ENCODE data around the gene ELF2. TPM values are rescaled to one million over a fixed set of nuclear protein-coding genes. Genes with fewer than 3 reads are reported as not detected.
"Not testable (repeated sequence)": the region's sequence is repeated elsewhere in the genome, so short reads cannot be mapped to it uniquely, and the experiment has no call there.

The ELF2 gene
- total RNA-seq, 4 donors from 2014 or later = 58.1 to 76.6 (median 65.0) TPM

DNA sequence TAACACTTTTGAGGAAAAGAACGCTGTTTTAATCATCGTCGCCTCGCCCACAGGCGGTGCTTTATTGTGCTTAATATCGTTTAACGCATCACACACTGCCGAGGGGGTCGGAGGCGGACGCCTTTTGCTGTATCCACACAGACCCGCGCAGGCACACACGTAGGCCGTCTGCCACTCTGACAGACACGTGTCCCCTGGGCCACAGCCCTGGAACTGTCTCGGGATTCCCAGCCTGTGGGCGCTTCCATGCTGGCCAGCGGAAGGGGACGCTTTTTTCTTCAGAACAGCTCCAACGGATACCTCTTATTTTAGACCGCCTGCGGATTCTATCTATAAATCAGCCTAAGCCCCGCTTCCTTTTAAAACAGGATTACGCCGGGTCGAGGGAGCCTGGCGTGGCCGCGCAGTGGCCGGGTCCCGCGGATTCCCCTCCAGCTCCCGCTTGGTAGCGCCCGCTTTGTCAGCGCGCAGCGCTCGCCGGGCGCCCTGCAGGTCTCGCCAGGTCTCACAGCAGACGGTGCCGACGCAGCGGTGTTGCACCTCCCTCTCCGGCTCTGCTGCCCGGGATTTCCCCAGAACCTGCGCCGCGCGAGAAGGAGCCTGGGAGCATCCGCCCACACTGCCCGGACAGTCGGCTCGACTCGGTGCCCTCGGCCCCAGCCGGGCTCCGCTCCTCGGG lies 161.6 kb downstream of the ELF2 start, which contains the start of gene NOCT:
NOCT (plus strand) TSS at position 513 of the 679 bp plus-strand sequence. CDS start 201 bp downstream, outside the sequence.
- WGBS, 2 donors = 1 to 2% methylated on average over 28 to 47 of the region's 62 CpGs
- H3K4me1 ChIP-seq = peaks cover 3 to 18% of the 10 kb centered on the region in 2 donors
- intact Hi-C loops (cut with DNase I) = loop anchor here (5.0 kb wide), 1 partner anchor 162 kb away; the partner anchor contains the start of gene ELF2

DNA sequence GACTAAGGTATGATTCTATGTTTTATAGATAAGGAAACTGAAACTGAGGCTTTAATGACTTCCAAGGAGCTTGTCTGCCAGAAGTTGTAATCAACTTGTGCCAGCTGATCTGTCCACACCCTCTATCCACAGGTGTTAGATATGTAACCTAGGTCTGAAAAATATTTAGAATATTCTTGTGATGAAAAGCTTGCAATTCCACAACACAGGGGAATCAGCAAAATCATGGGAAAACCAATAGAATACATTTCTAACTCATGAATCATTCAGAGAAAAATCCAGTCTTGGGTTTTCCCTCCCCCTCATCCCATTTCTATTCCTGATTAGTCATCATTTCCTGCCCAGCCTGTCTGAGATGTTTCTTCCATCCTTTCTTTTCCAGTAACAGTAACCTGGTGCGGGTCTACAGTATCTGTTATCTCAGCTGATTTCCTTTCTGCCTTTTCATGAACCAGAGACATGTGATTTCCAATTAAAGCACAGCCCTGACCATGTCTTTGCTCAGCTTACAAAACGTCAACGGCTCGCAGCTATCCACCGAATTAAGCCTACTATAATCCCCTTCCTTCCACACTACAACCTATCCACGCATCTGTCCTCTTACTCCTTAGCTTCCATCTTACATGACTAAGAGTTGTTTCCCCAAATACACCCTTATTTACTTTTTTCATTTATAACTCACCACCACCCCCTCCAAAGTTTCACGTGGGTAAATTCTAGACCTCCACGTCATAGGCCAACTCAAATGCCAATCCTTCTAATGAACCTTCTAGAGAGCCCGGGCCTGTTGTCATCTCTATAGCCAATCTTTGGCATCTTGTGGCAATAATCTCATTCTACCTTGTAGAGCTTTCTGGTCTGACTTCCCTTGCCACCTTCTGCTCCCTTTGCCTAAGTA lies 162.4 kb downstream of the ELF2 start:
- H3K27me3 ChIP-seq = no peaks in the 10 kb centered on the region
- 49 to 52% methylated on average over 9 of the region's 9 CpGs for WGBS, 2 donors
- H3K4me1 ChIP-seq = peaks cover 7 to 22% of the 10 kb centered on the region in 2 donors
- intact Hi-C loops (cut with DNase I) = loop anchor here (5.0 kb wide), 1 partner anchor 163 kb away; the partner anchor contains the start of gene ELF2
- H3K27ac ChIP-seq = peak overlapping the region; percentile 88 to 97 (median 94)
- no peak for DNase-seq
- TF ChIP-seq, protein P1, sequence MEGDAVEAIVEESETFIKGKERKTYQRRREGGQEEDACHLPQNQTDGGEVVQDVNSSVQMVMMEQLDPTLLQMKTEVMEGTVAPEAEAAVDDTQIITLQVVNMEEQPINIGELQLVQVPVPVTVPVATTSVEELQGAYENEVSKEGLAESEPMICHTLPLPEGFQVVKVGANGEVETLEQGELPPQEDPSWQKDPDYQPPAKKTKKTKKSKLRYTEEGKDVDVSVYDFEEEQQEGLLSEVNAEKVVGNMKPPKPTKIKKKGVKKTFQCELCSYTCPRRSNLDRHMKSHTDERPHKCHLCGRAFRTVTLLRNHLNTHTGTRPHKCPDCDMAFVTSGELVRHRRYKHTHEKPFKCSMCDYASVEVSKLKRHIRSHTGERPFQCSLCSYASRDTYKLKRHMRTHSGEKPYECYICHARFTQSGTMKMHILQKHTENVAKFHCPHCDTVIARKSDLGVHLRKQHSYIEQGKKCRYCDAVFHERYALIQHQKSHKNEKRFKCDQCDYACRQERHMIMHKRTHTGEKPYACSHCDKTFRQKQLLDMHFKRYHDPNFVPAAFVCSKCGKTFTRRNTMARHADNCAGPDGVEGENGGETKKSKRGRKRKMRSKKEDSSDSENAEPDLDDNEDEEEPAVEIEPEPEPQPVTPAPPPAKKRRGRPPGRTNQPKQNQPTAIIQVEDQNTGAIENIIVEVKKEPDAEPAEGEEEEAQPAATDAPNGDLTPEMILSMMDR (IDR thresholded peaks at IDR 0.05) = no peak
- no peak for TF ChIP-seq POLR2A (IDR thresholded peaks at IDR 0.05)
- peak overlapping the region in 2 of 3 donors; percentile 19 to 62 for H3K4me3 ChIP-seq (replicated peaks in 1 of 3)
- H3K9me3 ChIP-seq = no peaks in the 10 kb centered on the region
- no peaks in the 10 kb centered on the region for H3K36me3 ChIP-seq

More for the DNA sequence above, 161.6 kb downstream of the ELF2 start, which contains the start of gene NOCT:
- H3K36me3 ChIP-seq = no peaks in the 10 kb centered on the region
- peak within 1 kb of the TSS; percentile 19 to 75 (median 62) for H3K4me3 ChIP-seq (replicated peaks in 1 of 3)
- DNase-seq = peak; percentile 94 to 95
- no peaks in the 10 kb centered on the region for H3K9me3 ChIP-seq
- TF ChIP-seq, protein P1 (IDR thresholded peaks at IDR 0.05) = peak in 4 of 6 experiments; percentile 16 to 42 (median 32)
- TF ChIP-seq POLR2A (IDR thresholded peaks at IDR 0.05) = peak; percentile 82 to 99
- no peaks in the 10 kb centered on the region for H3K27me3 ChIP-seq
- peak within 1 kb of the TSS; percentile 88 to 97 (median 94) for H3K27ac ChIP-seq

DNA sequence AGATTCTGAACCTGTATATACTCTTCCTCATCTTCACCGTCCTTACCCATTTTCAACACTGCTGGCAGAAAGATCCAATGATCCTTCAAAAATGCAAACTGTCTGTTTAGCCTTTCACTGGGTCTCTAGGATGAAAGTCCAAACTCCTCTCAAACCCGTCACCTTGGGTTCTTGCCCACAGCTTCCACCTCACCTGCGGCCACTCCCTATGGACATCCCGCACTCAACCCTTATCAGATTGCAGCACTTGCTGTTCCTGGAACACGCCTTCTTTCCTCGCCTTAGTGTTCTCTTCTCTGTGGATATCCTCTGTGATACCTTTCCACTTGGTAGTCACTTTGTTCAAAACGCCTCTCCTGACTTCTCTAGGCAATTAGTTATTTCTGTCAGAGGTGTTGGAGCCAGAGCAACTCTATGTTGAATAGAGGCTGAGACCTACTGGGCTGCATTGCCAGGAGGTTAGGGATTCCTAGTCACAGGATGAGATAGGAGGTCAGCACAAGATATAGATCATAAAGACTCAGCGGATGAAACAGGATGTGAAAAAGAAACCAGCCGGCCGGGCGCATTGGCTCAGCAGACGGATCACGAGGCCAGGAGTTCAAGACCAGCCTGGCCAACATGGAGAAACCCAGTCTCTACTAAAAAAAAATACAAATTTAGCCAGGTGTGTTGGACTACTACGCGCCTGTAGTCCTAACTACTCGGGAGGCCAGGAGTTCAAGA lies 165.6 kb downstream of the ELF2 start:
- Histone ChIP-seq H3K9me3 (no peaks in the 10 kb centered on the region), H3K4me1 (peaks cover 7 to 16% of the 10 kb centered on the region in 2 donors), H3K4me3 (replicated peaks in 1 of 3) (no peak overlapping the region), H3K27ac (no peak overlapping the region), H3K36me3 (no peaks in the 10 kb centered on the region), H3K27me3 (no peaks in the 10 kb centered on the region)
- intact Hi-C loops (cut with DNase I) = no loop called here
- WGBS, 2 donors = 87 to 88% methylated on average over 16 of the region's 16 CpGs
- no peak for DNase-seq
- TF ChIP-seq, protein P1 (IDR thresholded peaks at IDR 0.05) = no peak
- no peak for TF ChIP-seq POLR2A (IDR thresholded peaks at IDR 0.05)

DNA sequence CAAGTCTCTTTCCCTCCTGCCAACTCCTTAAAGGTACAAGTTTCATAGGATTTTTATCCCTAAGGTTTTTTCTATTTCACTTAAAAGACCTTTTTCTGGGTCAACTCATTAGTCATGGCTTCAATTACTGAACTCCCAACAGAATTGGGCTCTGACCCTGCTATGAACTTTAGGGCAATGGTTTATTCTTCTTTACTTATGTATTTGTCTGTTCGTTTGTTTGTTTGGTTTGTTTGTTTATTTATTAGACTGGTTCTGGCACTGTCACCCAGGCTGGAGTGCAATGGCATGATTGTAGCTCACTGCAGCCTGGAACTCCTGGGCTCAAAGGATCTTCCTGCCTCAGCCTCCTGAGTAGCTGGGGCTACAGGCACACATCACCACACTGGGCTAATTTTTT lies 167.3 kb downstream of the ELF2 start:
- H3K27me3 ChIP-seq = no peaks in the 10 kb centered on the region
- no peak for DNase-seq
- H3K36me3 ChIP-seq = no peaks in the 10 kb centered on the region
- H3K4me3 ChIP-seq (replicated peaks in 1 of 3) = no peak overlapping the region
- TF ChIP-seq POLR2A (IDR thresholded peaks at IDR 0.05) = no peak
- TF ChIP-seq, protein P1 (IDR thresholded peaks at IDR 0.05) = no peak
- peak overlapping the region in 2 of 3 donors; percentile 1 to 32 for H3K27ac ChIP-seq
- 20% methylated on average over 1 of the region's 1 CpG for WGBS, 2 donors
- intact Hi-C loops (cut with DNase I) = no loop called here
- peaks cover 7 to 11% of the 10 kb centered on the region in 2 donors for H3K4me1 ChIP-seq
- no peaks in the 10 kb centered on the region for H3K9me3 ChIP-seq

DNA sequence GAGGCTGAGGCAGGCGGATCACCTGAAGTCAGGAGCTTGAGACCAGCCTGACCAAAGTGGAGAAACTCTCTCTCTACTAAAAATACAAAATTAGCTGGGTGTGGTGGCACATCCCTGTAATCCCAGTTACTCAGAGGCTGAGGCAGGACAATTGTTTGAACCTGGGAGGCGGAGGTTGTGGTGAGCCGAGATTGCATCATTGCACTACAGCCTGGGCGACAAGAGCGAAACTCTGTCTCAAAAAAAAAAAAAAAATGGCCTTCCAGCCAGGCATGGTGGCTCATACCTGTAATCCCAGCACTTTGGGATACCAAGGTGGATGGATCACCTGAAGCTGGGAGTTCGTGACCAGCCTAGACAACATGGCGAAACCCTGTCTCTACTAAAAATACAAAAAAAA lies 168.7 kb downstream of the ELF2 start:
- 99% methylated on average over 7 of the region's 7 CpGs for WGBS, 2 donors
- intact Hi-C loops (cut with DNase I) = not testable (repeated sequence)

More for the DNA sequence above, 168.7 kb downstream of the ELF2 start:
- not testable (repeated sequence) for H3K27me3 ChIP-seq; H3K36me3 ChIP-seq; H3K4me1 ChIP-seq; DNase-seq; H3K4me3 ChIP-seq (replicated peaks in 1 of 3); H3K27ac ChIP-seq; H3K9me3 ChIP-seq

All from thyroid gland (tissue), 4 donors.